ENCODE results near the gene SHC2.

Gene SHC2, protein sequence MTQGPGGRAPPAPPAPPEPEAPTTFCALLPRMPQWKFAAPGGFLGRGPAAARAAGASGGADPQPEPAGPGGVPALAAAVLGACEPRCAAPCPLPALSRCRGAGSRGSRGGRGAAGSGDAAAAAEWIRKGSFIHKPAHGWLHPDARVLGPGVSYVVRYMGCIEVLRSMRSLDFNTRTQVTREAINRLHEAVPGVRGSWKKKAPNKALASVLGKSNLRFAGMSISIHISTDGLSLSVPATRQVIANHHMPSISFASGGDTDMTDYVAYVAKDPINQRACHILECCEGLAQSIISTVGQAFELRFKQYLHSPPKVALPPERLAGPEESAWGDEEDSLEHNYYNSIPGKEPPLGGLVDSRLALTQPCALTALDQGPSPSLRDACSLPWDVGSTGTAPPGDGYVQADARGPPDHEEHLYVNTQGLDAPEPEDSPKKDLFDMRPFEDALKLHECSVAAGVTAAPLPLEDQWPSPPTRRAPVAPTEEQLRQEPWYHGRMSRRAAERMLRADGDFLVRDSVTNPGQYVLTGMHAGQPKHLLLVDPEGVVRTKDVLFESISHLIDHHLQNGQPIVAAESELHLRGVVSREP

DNA sequence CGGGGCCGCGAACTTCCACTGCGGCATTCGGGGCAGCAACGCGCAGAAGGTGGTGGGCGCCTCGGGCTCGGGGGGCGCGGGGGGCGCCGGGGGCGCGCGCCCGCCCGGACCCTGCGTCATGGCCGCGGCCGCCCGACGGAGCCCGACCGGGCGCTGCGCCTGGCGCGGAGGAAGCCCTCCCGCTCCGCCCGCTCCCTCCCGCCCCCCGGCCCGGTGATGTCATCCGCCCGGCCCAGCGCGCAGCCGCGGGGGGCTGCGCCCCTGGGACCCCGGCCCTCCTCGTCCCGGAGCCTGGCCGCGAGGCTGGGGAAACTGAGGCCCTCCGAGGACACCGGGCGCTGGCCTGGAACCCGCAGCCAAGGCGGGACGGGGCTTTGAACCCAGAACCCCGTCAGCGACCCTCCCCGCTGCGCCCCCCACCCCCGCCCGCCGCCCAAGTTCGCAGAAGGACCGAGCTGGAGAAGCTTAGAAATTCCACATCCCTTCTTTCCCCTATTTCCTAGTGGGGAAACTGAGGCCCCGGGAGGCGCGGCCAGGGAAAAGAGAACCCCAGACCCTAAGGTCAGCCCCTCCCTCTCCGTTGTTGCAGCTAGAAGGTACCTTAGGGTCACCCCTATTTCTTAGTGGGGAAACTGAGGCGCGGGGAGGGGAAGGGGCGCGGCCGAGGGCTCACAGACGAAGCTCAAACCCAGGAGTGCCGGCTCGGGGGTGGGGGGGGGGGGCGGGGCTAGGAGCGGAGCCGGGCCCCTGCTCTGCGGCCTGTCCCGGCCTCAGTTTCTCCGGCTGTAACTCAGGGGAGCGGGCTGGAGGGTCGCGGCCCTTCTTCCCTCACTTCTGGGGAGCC is at the start of gene SHC2:
TSS of gene SHC2 (minus strand) at position 157 of the 844 bp plus-strand sequence. CDS start at position 120, 37 bp downstream.
- no peak for DNase-seq (ENCODE audit: low spot score)

DNA sequence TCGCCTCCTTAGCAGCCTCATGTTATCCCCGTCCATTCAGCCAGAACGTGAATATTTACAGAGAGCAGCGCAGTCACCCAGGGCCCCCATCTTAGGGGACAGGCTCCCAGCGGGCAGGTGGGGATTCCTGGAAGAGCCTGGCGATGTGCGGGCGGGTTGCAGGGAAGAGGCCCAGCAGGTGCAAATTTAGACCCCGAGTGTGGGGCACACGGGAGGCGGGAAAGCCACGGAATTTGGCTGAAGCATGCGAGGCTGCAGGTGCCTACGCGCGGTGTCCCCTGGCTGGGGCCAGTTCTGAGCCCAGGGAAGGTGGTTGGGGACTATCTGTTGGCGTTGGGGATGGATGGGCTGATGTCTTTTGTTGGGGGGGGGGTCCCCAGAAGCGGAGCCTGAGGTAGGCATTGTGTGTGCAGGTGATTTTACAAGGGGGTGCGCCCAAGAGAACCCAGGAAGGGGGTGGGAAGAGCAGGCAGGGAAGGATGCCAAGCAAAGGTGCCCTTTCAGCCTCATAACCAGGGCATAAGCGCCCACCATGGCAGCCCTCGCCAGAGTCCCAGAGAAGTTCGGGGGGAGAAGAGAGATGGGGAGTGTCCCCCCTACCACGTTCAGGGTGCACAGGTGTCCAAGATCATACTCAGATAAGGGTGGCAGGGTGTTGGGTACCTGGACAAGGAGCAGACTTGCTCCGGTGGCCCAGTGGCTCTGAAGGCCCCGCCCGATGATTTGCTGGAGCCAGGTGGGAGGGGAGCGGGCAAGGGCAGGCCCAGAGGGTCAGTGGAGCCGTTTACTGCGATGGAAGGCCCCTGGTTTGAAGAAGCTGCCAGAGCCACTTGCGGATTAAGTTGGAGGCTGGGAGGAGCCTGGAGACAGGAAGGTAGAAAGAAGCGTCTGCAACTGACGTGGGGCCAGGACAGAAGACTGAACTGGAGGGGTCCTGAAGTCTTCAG is 47.6 kb upstream of the SHC2 start:
- no peak for DNase-seq (ENCODE audit: low spot score)

DNA sequence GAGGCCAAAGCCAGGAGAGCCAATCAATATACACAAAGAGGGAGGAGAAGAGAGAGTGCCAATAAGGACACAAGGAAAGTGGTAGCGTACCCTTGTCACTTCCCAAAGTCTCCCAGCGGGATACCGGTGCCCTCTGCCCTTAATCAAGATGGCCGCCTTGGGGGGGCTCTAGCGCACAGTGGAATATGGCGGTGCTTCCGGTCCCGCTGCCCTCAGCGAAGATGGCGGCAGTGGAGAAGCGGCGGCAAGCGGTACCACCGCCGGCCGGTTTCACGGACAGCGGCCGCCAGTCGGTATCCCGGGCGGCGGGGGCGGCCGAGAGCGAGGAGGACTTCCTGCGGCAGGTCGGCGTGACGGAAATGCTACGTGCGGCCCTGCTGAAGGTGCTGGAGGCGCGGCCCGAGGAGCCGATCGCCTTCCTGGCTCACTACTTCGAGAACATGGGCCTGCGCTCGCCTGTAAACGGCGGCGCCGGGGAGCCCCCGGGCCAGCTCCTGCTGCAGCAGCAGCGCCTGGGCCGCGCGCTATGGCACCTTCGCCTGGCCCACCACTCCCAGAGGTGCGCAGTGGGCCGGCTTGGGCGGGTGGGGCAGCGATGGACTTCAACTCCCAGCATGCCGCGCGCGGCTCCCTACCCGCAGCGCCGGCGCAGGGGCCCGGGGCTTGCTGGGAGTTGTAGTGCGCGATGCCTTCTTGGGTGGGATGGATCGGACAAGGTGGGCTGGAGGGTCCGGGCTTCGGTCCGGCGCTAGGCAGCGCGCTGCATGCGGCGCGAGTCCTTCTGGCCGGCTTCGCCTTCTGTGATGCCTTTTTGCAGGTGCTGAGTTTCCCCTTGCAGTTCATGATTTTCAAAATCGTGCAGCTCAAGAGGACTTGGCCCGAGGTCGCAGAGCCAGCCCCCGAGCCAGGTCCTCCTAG is 46.7 kb upstream of the SHC2 start, which contains the start of gene TPGS1:
TSS of gene TPGS1 (plus strand) at position 212 of the 918 bp plus-strand sequence. CDS start at position 222, 10 bp downstream.
- peak; percentile 84 for DNase-seq (ENCODE audit: low spot score)

DNA sequence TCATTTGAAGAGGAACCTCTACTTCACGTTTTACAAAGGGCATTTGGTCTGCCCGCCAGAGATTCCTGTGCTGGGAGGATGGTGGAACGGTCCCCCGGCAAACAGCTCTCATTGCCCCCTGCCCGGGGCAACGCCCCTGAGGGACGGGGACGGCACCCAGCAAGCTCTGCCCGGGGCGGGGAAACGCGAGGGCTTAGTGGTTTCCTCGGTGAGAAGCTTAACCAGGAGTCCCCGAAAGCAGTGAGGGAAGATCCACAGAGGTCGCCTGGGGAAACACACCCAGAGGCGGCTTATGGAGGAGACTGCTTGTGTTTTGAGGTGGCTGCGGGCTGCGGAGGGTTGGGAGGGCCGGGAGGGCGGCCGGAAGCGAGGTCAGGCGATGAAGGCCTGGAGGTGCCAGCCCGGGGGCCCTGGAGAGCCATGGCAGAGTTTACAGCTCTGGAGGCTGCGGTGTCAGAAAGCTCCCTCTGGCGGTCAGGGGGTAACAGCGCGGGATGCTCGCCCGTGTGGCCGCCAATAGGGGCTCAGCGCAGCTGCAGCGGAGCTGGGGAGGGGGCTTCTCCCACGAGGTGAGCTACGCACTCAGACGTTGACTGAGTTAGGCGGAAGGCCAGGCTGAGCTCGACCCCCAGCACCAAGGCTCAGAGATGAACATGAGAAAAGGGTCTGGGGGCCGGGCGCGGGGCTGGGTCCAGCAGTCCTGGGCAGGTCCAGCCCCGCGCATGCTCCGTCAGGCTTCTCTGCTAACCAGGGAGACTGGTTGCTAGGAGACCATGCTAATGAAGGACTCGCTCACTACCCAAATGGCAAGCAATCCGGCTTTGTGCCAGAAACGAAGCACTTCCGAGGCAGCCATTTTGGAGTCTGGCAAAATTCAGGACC is 45.8 kb upstream of the SHC2 start:
- peak; percentile 100 for DNase-seq (ENCODE audit: low spot score)

DNA sequence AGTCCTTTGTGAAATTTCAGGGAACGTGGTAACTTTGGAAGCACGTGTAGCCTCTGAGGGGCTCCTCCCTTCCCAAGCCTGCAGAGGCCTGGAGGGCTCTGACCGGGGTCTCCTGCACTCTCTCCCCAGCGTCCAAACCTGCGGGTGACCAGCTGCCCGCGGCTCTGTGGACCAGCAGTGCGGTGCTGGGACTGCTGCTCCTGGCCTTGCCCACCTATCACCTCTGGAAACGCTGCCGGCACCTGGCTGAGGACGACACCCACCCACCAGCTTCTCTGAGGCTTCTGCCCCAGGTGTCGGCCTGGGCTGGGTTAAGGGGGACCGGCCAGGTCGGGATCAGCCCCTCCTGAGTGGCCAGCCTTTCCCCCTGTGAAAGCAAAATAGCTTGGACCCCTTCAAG is 43.8 kb upstream of the SHC2 start:
- no peak for DNase-seq (ENCODE audit: low spot score)

DNA sequence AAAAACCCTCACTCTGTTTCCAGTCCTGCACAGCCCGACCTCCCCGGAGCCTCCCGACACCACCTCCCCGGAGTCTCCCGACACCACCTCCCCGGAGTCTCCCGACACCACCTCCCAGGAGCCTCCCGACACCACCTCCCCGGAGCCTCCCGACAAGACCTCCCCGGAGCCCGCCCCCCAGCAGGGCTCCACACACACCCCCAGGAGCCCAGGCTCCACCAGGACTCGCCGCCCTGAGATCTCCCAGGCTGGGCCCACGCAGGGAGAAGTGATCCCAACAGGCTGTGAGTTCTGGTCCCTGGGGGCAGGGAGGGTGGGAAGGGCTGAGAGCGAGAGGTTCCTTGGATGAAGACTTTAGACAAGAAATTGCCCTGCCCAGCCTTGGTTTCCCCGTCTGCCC is 40.8 kb upstream of the SHC2 start:
- DNase-seq (ENCODE audit: low spot score) = no peak

DNA sequence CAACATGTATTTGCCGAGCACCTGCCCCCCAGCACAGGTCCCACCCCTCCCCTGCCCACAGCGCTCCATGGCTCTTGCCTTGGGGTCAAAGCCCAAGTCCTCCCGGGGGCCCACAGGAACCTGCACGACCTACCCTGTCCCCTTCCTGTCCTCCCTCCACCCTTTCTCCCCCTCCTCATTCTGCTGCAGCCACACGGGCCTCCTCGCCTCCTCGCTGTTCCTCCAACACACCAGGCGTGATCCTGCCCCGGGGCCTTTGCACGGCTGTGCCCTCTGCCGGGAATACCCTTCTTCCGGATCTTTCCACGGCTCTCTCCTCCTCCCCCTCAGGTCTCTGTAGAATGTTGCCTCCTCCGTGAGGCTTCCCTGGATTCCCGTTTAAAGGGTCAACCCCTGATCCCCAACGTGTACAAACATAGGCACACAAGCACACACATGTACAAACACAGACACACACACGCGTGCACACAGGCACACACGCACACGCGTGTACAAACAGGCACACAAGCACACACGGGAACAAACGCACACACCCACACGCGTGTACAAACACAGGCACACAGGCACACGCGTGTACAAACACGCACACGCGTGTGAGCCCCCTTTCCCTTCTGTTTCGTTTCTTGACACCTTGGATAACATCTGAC is 38.3 kb upstream of the SHC2 start:
- DNase-seq (ENCODE audit: low spot score) = no peak

DNA sequence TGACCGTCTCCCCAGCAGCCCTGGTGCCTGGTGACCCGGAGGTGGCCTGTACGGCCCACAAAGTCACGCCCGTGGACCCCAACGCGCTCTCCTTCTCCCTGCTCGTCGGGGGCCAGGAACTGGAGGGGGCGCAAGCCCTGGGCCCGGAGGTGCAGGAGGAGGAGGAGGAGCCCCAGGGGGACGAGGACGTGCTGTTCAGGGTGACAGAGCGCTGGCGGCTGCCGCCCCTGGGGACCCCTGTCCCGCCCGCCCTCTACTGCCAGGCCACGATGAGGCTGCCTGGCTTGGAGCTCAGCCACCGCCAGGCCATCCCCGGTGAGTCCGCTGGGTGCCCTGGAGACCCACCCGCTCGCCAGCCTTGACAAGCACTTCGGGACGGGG is 37.7 kb upstream of the SHC2 start:
- DNase-seq (ENCODE audit: low spot score) = no peak

DNA sequence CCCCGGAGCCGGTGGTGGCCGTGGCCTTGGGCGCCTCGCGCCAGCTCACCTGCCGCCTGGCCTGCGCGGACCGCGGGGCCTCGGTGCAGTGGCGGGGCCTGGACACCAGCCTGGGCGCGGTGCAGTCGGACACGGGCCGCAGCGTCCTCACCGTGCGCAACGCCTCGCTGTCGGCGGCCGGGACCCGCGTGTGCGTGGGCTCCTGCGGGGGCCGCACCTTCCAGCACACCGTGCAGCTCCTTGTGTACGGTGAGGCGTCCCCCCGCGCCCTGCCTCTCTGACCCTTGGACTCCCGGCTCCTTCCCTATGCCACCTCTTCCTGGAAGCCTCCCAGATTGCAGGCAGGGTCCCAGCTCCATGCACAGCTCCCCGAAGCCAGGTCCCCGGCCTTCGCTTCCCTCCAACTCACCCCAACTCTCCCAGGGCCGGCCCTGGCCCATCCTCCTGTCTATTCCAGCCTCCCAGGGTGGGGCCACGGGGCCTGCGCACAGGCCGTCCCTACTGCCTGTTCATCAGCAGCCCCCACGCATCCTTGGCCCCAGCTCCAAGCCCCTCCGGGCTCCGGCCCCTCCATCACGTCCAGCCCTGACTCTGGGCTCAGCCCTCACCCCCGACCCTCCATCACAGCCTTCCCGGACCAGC is 37.2 kb upstream of the SHC2 start:
- DNase-seq (ENCODE audit: low spot score) = no peak

DNA sequence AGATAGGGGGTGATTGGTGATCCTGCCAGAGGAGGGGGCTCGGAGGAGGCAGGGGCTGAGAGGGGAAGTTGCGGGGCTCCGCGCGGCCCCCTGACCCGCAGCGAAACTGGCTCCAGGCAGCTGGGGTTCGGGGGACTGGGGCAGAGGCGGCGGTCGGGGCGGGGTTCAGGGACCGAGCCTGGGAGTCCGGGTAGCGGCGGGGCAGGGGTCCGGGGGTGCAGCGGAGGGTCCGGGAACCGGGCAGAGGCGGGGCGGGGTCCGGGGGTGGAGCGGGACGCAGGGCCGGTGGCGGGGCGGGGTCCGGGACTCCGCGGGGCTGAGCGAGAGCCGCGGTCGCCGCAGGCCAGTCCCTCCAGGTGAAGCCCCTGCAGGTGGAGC is 36.6 kb upstream of the SHC2 start:
- no peak for DNase-seq (ENCODE audit: low spot score)

DNA sequence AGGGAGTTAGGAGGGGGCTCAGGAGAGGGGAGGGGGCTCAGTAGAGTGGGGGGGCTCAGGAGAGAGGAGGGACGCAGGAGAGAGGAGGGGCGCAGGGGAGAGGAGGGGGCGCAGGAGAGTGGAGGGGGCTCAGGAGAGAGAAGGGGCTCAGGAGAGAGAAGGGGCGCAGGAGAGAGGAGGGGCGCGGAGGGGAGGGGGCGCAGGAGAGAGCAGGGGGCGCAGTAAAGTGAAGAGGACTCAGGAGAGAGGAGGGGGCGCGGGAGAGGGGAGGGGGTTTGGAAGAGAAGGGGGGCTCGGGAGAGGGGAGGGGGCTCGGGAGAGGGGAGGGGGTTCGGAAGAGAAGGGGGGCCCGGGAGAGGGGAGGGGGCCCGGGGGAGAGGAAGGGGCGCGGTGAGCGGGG is 36.2 kb upstream of the SHC2 start:
- no peak for DNase-seq (ENCODE audit: low spot score)

DNA sequence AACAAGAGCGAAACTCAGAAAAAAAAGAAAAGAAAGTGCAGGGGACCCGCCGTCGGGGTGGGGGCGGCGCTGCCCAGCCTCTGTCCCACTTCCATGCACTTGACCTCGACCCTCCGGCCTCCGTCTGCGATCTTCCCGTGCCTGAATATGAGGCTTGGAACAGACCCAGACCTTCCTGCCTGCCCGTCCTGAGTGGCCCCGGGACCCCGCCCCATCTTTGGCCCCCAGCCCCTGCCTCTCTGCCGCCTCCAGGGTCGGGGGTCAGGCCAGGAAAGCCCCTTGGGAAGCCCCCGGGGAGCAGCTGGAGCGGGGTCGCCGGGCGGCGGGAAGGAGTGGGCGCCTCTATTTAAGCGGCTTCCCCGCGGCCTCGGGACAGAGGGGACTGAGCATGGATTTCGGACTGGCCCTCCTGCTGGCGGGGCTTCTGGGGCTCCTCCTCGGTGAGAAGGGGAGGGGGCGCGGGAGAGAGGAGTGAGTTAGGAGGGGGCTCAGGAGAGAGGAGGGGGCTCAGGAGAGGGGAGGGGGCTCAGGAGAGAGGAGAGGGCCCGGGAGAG is 35.4 kb upstream of the SHC2 start, which contains the start of gene MADCAM1:
TSS of gene MADCAM1 (plus strand) at position 375 of the 554 bp plus-strand sequence. CDS start at position 389, 14 bp downstream.
- DNase-seq (ENCODE audit: low spot score) = no peak

DNA sequence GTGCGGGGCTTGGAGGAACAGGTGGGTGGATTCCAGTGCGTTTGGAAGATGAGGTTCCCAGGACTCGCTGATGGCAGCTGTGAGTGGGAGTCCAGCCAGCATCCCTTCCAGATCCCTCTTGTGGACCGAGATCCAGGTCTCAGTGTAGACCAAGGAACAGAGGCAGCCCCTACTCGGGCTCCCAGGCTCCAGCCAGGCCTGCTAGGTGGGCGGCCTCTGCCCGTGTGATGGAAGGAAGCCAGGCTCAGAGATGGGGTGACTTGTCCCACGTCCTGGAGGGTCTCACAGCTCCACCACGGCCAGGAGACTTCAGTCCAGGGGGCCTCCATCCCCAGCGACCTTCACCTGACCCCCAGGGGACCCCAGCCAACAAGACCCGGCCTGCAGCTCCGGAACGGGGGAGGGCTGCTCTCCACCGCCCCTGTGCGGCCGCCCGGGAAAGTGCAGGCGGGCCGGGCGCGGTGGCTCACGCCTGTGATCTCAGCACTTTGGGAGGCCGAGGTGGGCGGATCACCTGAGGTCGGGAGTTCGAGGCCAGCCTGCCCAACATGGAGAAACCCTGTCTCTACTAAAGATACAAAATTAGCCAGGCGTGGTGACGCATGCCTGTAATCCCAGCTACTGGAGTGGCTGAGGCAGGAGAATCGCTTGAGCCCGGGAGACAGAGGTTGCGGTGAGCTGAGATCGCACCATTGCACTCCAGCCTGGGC is 34.7 kb upstream of the SHC2 start:
- no peak for DNase-seq (ENCODE audit: low spot score)

DNA sequence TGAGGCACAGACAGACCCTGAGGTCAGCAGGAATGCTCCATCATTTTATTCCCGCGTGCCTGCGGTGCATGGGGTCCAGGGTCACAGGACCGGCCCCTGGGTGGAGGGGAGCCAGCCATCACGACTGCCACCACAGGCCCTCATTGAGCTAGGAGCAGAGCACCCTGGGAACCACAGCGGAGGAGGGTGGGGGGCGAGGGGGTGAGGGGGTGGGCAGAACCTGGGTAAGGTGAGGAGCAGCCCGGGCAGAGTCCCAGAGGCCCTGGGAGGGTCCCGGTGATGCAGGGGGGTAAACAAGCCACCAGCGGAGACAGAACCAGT is 34.2 kb upstream of the SHC2 start:
- no peak for DNase-seq (ENCODE audit: low spot score)

DNA sequence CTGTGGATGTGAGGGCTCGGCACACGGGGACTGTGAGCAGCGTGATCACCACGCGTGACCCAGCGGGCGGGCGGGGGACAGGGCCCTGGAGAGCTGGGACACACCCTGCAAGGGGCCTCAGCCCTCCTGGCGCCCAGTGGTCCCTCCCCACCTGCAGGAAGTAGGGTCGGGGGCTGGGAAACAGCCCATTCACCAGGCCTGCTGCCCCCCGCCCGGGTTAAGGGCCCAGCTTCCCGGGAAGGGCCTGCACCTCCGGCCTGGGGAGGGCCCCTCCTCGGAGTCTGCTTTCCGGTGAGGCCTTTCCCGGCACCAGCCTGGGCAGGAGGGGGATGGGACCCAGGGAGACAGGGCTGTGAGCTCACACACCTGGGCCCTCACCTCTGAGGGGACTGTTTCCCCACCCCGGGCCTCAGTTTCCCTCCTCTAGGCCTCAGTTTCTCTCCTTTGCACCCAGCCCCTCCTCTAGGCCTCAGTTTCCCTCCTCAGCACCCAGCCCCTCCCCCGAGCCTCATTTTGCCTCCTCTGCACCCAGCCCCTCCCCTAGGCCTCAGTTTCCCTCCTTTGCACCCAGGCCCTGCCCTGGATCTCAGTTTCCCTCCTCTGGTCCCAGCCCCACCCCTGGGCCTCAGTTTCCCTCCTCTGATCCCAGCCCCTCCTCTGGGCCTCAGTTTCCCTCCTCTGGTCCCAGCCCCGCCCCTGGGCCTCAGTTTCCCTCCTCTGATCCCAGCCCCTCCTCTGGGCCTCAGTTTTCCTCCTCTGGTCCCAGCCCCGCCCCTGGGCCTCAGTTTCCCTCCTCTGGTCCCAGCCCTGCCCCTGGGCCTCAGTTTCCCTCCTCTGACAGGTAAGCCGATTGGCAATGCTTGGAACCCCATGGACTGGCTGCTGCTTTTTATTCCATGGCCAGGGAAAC is 33.6 kb upstream of the SHC2 start:
- no peak for DNase-seq (ENCODE audit: low spot score)

DNA sequence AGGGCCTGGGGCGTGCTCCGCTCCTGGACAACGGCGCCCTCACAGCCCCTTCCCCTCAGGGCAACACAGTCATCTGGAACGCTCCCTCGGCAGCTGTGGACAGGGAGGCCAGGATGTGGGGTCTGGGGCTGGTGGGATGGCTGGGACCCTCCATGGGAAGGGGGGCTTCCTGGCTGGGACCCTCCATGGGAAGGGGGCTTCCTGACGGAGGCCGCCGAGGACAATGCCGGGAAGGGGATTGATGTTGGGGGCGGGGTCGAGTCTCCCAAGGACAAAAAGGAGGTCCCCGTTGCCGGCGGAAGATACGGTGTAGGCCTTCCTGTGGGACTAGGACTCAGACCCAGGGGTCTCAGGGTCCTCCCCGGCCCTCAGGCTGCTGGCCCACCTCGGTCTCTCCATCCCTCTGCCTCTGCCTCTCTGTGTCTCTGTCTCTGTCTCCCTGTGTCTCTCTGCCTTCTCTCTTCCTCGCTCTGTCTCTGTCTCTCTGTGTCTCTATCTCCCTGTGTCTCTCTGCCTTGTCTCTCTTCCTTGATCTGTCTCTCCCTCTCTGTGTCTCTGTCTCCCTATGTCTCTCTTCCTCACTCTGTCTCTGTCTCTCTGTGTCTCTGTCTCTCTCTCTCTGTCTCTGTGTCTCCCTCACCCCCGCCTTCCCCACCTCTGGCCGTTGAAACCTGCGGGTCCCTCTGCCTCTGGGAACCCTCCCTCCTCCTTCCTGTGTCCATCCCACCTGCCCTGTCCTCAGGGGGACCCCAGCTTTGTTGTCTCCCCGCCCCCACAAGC is 32.7 kb upstream of the SHC2 start:
- DNase-seq (ENCODE audit: low spot score) = no peak

Measured in putamen (tissue), 1 donor.